Kidney (tissue), 14 donors: Measurements from ENCODE around the gene SEC14L6. TPM values are rescaled to one million over a fixed set of nuclear protein-coding genes. Genes with fewer than 3 reads are reported as not detected.

ENCODE experiments used
- DNase-seq, 5 donors: peaks; one replicate each; pipeline ENCODE4 v3.0.0-alpha.2; 2013 to 2020
- FAIRE-seq: peaks from 2 replicates; lab custom pipeline; 2012; peaks lifted over from hg19 to GRCh38; lab: Jason Lieb, UNC
- H3K27ac ChIP-seq, 2 donors: one replicate each; pipeline ENCODE4 v1.7.0; 2013; ENCODE audit warnings: low read depth in 2 of 2, low read length in 2 of 2, inconsistent platforms in 1 of 2
- H3K27me3 ChIP-seq: one replicate; pipeline ENCODE4 v1.7.1; 2013; ENCODE audit warnings: low read length, inconsistent platforms; ENCODE audit not compliant: control insufficient read depth, insufficient read depth
- H3K36me3 ChIP-seq, 3 donors: one replicate each; pipeline versions ENCODE4 v1.7.0 to v1.7.1; 2013; ENCODE audit warnings: low read length in 3 of 3, control low read depth in 1 of 3, inconsistent platforms in 1 of 3; ENCODE audit not compliant: insufficient read depth in 3 of 3, control insufficient read depth in 2 of 3
- H3K4me1 ChIP-seq, 3 donors: one replicate each; pipeline versions ENCODE4 v1.7.0 to v1.7.1; 2013; ENCODE audit warnings: low read length in 3 of 3, inconsistent platforms in 1 of 3, low read depth in 1 of 3; ENCODE audit not compliant: control insufficient read depth in 2 of 3, insufficient read depth in 2 of 3
- H3K4me3 ChIP-seq, 3 donors: one replicate each; pipeline versions ENCODE4 v1.7.0 to v1.8.1; 2013; ENCODE audit warnings: low read length in 3 of 3, control low read depth in 1 of 3, inconsistent platforms in 1 of 3
- H3K9ac ChIP-seq, 3 donors: one replicate each; pipeline versions ENCODE4 v1.7.0 to v1.7.1; 2013; ENCODE audit warnings: low read length in 3 of 3, control low read depth in 1 of 3, inconsistent platforms in 1 of 3
- H3K9me3 ChIP-seq, 3 donors: one replicate each; pipeline versions ENCODE4 v1.7.0 to v1.7.1; 2013; ENCODE audit warnings: low read length in 3 of 3, control low read depth in 1 of 3, inconsistent platforms in 1 of 3; ENCODE audit not compliant: control insufficient read depth in 2 of 3, insufficient read depth in 1 of 3
- intact Hi-C: fragments of 100-400 bp; cut with DNase I; formaldehyde crosslinking; loops from one replicate; pipeline ENCODE4 v1.11.1; 2022
- polyA plus RNA-seq: library from polyadenylated mRNA; stranded (reverse); fragments of 350-450 nt; fragmentation: Illumina TruSeq; extraction: RNeasy Lipid Tissue Mini Kit (QIAGEN cat#74804); gene quantifications from one replicate; pipeline ENCODE4 v1.2.3, GENCODE V29; 2014; ENCODE audit warnings: low read depth, low replicate concordance; ENCODE audit not compliant: insufficient read depth
- total RNA-seq: library from RNA; stranded (reverse); fragmentation: NEBNext Ultra II Directional; extraction: Animal tissue kit (Norgen Biotek cat#: 25700); gene quantifications from one replicate; pipeline ENCODE4 v1.2.1, GENCODE V29; 2021
- TF ChIP-seq, protein P1 (sequence below): IDR thresholded peaks from 3 replicates; pipeline ENCODE4 v1.5.1; 2012; ENCODE audit warnings: mild to moderate bottlenecking, moderate library complexity, borderline replicate concordance; ENCODE audit not compliant: insufficient read depth; ENCODE audit errors: extremely low read depth
- donor health status: control.
- donor health status: control.
- donor health status: control.
- donor health status: control.
- donor health status: control.
- donor health status: DM: yes; HTN: yes; CAD: no.
- donor health status: Normal renal cell carcinoma (clear cell type).

Gene SEC14L6
- total and polyA plus RNA-seq, 2 donors from 2014 or later: 13.9 to 16.5 TPM

DNA sequence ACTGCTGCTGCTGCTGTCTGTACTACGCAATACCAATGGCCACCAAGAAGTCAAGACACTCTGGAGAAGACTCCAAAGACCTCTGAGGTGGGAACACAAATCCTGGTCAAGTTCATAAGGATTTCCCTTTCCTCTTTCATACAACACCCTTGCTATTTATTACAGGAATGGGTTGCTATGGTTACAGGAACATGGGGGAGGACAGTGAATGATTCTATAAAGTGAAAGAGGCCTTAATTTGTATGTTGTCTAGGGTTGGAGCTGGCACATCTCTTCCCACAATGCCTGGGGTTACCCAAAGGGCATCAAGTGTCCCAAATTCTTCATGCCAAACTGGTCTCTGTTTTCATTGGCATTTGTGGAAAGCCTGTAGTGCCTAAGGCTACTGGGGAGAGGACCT, 63.4 kb downstream of the SEC14L6 start:
- Histone ChIP-seq H3K27me3 (no peaks in the 10 kb centered on the region), H3K27ac (no peak overlapping the region), H3K4me1 (no peaks in the 10 kb centered on the region), H3K9me3 (no peaks in the 10 kb centered on the region), H3K36me3 (no peaks in the 10 kb centered on the region), H3K4me3 (no peak overlapping the region), H3K9ac (no peak overlapping the region)
- FAIRE-seq (no peak), DNase-seq (peak in 2 of 5 donors; percentile 41 to 49)
- intact Hi-C loops: no loop called here
- TF ChIP-seq, protein P1, sequence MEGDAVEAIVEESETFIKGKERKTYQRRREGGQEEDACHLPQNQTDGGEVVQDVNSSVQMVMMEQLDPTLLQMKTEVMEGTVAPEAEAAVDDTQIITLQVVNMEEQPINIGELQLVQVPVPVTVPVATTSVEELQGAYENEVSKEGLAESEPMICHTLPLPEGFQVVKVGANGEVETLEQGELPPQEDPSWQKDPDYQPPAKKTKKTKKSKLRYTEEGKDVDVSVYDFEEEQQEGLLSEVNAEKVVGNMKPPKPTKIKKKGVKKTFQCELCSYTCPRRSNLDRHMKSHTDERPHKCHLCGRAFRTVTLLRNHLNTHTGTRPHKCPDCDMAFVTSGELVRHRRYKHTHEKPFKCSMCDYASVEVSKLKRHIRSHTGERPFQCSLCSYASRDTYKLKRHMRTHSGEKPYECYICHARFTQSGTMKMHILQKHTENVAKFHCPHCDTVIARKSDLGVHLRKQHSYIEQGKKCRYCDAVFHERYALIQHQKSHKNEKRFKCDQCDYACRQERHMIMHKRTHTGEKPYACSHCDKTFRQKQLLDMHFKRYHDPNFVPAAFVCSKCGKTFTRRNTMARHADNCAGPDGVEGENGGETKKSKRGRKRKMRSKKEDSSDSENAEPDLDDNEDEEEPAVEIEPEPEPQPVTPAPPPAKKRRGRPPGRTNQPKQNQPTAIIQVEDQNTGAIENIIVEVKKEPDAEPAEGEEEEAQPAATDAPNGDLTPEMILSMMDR: no peak

DNA sequence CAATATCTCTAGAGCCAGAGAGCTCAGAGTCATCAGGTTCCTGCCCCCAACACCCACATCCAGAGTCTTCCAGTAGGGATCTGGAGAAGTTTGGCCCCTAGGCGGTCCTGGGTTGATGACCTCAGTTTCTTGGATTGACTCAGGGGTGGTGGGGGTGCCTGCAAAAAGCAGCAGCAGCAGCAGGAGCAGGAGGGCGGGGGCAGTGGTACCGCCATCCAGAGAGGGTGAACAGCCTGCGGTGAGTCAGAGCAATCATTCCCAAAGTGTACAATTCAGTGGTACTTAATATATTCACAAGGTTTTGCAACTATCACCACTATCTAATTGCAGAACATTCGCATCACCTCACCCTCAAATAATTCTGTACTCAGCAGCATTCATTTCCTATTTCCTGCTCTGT, 64.8 kb downstream of the SEC14L6 start:
- H3K9ac ChIP-seq: no peak overlapping the region
- FAIRE-seq: no peak
- H3K27ac ChIP-seq: no peak overlapping the region
- no peak overlapping the region for H3K4me3 ChIP-seq
- no peak for DNase-seq
- TF ChIP-seq, protein P1: no peak
- H3K9me3 ChIP-seq: no peaks in the 10 kb centered on the region
- no peaks in the 10 kb centered on the region for H3K4me1 ChIP-seq
- intact Hi-C loops: no loop called here
- no peaks in the 10 kb centered on the region for H3K27me3 ChIP-seq
- no peaks in the 10 kb centered on the region for H3K36me3 ChIP-seq

DNA sequence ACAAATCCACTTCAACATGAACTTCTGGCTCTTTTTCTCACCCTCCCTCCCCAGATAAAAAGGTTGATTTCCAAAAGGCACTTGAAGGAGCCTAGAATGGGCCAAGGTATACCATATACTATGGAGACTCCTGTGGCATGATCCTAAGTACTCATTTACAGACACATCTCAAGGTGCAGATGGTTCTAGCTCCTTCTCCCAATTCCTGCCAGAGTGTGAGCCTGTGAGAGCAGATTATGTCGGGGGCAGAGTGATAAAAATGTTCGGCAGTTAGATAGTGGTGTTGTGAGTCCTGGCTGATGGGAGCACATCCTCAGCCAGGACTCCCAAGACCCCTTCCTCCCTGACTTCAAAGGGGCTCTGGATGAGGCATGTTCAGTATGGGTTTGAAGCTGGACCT, 66.6 kb downstream of the SEC14L6 start:
- no peaks in the 10 kb centered on the region for H3K36me3 ChIP-seq
- no peak overlapping the region for H3K4me3 ChIP-seq
- FAIRE-seq (no peak), DNase-seq (no peak)
- H3K9me3 ChIP-seq: no peaks in the 10 kb centered on the region
- intact Hi-C loops: no loop called here
- no peak overlapping the region for H3K27ac ChIP-seq
- H3K27me3 ChIP-seq: no peaks in the 10 kb centered on the region
- TF ChIP-seq, protein P1: no peak
- no peaks in the 10 kb centered on the region for H3K4me1 ChIP-seq
- no peak overlapping the region for H3K9ac ChIP-seq
